Kidney (tissue), 14 donors: ENCODE results near the gene JAKMIP1. TPM values are rescaled to one million over a fixed set of nuclear protein-coding genes. Genes with fewer than 3 reads are reported as not detected.

Experiments used
- DNase-seq, 5 donors: peaks; one replicate each; pipeline ENCODE4 v3.0.0-alpha.2; 2013 to 2020
- FAIRE-seq: peaks from 2 replicates; lab custom pipeline; 2012; peaks lifted over from hg19 to GRCh38; lab: Jason Lieb, UNC
- H3K27ac ChIP-seq, 2 donors: one replicate each; pipeline ENCODE4 v1.7.0; 2013; ENCODE audit warnings: low read depth in 2 of 2, low read length in 2 of 2, inconsistent platforms in 1 of 2
- H3K27me3 ChIP-seq: one replicate; pipeline ENCODE4 v1.7.1; 2013; ENCODE audit warnings: low read length, inconsistent platforms; ENCODE audit not compliant: control insufficient read depth, insufficient read depth
- H3K36me3 ChIP-seq, 3 donors: one replicate each; pipeline versions ENCODE4 v1.7.0 to v1.7.1; 2013; ENCODE audit warnings: low read length in 3 of 3, control low read depth in 1 of 3, inconsistent platforms in 1 of 3; ENCODE audit not compliant: insufficient read depth in 3 of 3, control insufficient read depth in 2 of 3
- H3K4me1 ChIP-seq, 3 donors: one replicate each; pipeline versions ENCODE4 v1.7.0 to v1.7.1; 2013; ENCODE audit warnings: low read length in 3 of 3, inconsistent platforms in 1 of 3, low read depth in 1 of 3; ENCODE audit not compliant: control insufficient read depth in 2 of 3, insufficient read depth in 2 of 3
- H3K4me3 ChIP-seq, 3 donors: one replicate each; pipeline versions ENCODE4 v1.7.0 to v1.8.1; 2013; ENCODE audit warnings: low read length in 3 of 3, control low read depth in 1 of 3, inconsistent platforms in 1 of 3
- H3K9ac ChIP-seq, 3 donors: one replicate each; pipeline versions ENCODE4 v1.7.0 to v1.7.1; 2013; ENCODE audit warnings: low read length in 3 of 3, control low read depth in 1 of 3, inconsistent platforms in 1 of 3
- H3K9me3 ChIP-seq, 3 donors: one replicate each; pipeline versions ENCODE4 v1.7.0 to v1.7.1; 2013; ENCODE audit warnings: low read length in 3 of 3, control low read depth in 1 of 3, inconsistent platforms in 1 of 3; ENCODE audit not compliant: control insufficient read depth in 2 of 3, insufficient read depth in 1 of 3
- CTCF ChIP-seq: IDR thresholded peaks from 3 replicates; pipeline ENCODE4 v1.5.1; 2012; ENCODE audit warnings: mild to moderate bottlenecking, moderate library complexity, borderline replicate concordance; ENCODE audit not compliant: insufficient read depth; ENCODE audit errors: extremely low read depth
- intact Hi-C: fragments of 100-400 bp; cut with DNase I; formaldehyde crosslinking; loops from one replicate; pipeline ENCODE4 v1.11.1; 2022
- polyA plus RNA-seq: library from polyadenylated mRNA; stranded (reverse); fragments of 350-450 nt; fragmentation: Illumina TruSeq; extraction: RNeasy Lipid Tissue Mini Kit (QIAGEN cat#74804); gene quantifications from one replicate; pipeline ENCODE4 v1.2.3, GENCODE V29; 2014; ENCODE audit warnings: low read depth, low replicate concordance; ENCODE audit not compliant: insufficient read depth
- total RNA-seq: library from RNA; stranded (reverse); fragmentation: NEBNext Ultra II Directional; extraction: Animal tissue kit (Norgen Biotek cat#: 25700); gene quantifications from one replicate; pipeline ENCODE4 v1.2.1, GENCODE V29; 2021
- donor health status: control.
- donor health status: control.
- donor health status: control.
- donor health status: control.
- donor health status: control.
- donor health status: DM: yes; HTN: yes; CAD: no.
- donor health status: Normal renal cell carcinoma (clear cell type).

JAKMIP1 gene
- total and polyA plus RNA-seq, 2 donors from 2014 or later = 0.69 TPM; not detected in 1

GRCh38 chr4:6087669-6088341, 112.5 kb downstream of the JAKMIP1 start:
- TF ChIP-seq CTCF = peak; percentile 62
- intact Hi-C loops = no loop called here

GRCh38 chr4:6086846-6087245, 113.5 kb downstream of the JAKMIP1 start:
- Histone ChIP-seq H3K4me1 (no peaks in the 10 kb centered on the region), H3K36me3 (no peaks in the 10 kb centered on the region), H3K27ac (no peak overlapping the region), H3K9ac (no peak overlapping the region), H3K4me3 (no peak overlapping the region), H3K27me3 (no peaks in the 10 kb centered on the region), H3K9me3 (no peaks in the 10 kb centered on the region)
- no peak for TF ChIP-seq CTCF
- FAIRE-seq (no peak), DNase-seq (peak in 1 of 5 donors; percentile 24)
- intact Hi-C loops = no loop called here

More at GRCh38 chr4:6087669-6088341, 112.5 kb downstream of the JAKMIP1 start:
- Histone ChIP-seq H3K9ac (no peak overlapping the region), H3K36me3 (no peaks in the 10 kb centered on the region), H3K4me1 (no peaks in the 10 kb centered on the region), H3K4me3 (no peak overlapping the region), H3K27ac (no peak overlapping the region), H3K9me3 (no peaks in the 10 kb centered on the region), H3K27me3 (no peaks in the 10 kb centered on the region)
- FAIRE-seq (no peak), DNase-seq (peak in 4 of 5 donors; percentile 48 to 66 (median 58))

DNA sequence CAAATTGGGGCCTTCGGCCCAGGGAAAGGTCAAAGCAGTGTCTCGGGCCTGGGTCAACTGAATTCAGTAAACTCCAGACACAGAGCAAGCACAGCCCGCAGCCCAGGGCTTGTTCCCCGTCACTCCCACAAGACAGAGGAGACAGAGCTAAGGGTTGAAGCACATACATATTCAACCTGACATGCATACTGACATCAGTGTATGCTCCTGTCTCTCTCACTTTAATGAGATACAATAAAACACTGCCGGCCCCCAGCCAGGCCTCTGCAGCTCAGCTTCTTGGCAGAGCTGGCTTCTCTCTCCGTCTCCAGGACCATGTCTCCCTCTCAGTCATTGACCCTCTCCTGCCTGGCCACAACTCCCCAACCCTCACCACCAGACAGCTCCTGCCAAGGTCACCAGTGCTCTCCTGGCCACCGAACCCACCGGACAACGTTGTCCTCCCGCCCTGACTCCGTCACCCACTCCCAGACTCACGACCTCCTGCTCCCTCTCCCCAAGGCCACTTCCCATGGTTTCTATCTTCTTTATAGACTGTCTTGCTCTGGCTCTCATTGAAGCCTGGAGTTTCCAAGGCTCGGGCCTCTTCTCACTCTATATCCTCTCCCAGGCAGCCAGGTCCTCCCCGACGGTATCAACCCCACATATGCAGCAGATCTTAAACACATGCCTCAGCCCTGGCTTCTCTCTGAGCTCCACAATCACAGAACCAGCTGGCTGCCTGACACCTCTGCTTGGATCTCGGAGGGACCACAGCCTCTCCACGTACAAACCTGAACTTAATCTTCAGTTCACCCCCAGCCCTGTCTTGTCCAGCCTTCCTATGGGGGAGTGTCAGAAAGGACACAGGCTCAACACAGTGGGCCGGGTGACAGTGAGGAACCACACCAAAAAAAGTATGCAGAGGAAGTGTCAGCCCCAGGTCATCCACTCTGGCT, 114.4 kb downstream of the JAKMIP1 start:
- no peak for TF ChIP-seq CTCF
- FAIRE-seq = no peak
- DNase-seq = peak in 1 of 5 donors; percentile 15
- Histone ChIP-seq H3K36me3 (no peaks in the 10 kb centered on the region), H3K9me3 (no peaks in the 10 kb centered on the region), H3K27me3 (no peaks in the 10 kb centered on the region), H3K4me1 (no peaks in the 10 kb centered on the region), H3K27ac (no peak overlapping the region), H3K9ac (no peak overlapping the region), H3K4me3 (no peak overlapping the region)
- intact Hi-C loops = no loop called here
